ENCODE data around the gene USH1C.

GRCh38 chr11:17588721-17589120, 44.5 kb upstream of the USH1C start:
- no peak for TF ChIP-seq CTCF (IDR thresholded peaks at IDR 0.05)
- TF ChIP-seq POLR2A (IDR thresholded peaks at IDR 0.05): no peak

Data from body of pancreas (tissue), 4 donors.